Measurements from ENCODE around the gene NXNL2.
A peak's percentile ranks its signal among the peaks of the same experiment; 100 is the strongest.

The NXNL2 gene

DNA sequence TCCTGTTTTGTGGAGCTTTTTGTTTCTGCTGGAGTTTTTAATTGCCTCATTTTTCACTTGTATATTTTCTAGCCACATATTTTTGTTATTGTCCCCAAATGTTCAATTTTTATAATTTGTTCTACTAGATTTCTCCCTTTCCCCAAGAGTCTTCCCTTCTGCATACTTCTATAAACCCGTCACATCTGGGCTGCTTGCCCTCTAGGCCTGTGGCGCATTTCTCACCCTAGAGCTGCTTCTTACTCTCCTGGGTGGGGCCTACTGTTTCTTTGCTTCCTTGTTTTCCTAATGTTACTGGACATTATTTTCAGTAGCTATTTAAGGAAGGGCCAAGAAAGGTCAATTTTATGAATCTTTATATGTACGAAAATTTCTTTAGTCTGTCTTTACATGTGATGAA, 51.5 kb downstream of the NXNL2 start:
- H3K4me3 ChIP-seq (replicated peaks; ENCODE audit: low read depth, low read length), result no peak overlapping the region
- DNase-seq (ENCODE audit: extremely low read depth, low read depth), result no peak
- TF ChIP-seq, protein P1, sequence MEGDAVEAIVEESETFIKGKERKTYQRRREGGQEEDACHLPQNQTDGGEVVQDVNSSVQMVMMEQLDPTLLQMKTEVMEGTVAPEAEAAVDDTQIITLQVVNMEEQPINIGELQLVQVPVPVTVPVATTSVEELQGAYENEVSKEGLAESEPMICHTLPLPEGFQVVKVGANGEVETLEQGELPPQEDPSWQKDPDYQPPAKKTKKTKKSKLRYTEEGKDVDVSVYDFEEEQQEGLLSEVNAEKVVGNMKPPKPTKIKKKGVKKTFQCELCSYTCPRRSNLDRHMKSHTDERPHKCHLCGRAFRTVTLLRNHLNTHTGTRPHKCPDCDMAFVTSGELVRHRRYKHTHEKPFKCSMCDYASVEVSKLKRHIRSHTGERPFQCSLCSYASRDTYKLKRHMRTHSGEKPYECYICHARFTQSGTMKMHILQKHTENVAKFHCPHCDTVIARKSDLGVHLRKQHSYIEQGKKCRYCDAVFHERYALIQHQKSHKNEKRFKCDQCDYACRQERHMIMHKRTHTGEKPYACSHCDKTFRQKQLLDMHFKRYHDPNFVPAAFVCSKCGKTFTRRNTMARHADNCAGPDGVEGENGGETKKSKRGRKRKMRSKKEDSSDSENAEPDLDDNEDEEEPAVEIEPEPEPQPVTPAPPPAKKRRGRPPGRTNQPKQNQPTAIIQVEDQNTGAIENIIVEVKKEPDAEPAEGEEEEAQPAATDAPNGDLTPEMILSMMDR (IDR thresholded peaks at IDR 0.05; ENCODE audit: low read depth, low read length, missing control alignments), result no peak

DNA sequence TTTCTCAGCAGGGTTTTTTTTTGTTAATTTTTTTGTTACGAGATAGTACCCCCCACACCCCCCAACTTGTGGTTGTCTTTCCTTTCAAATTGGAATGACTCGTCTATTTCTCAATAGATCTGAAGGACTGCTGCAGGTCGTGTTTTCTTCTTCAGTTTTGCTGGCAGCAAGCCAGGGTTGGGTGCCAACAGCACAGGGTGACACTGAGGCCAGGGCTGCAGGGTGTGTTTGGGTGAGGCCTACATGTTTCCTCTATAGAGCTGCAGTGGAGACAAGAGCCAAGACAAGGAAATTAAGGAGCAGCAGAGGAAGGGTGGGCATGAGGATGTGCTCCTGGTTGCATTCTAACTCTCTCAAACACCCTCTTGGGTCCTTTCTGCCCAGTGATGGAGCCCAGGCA, 52.2 kb downstream of the NXNL2 start:
- H3K4me3 ChIP-seq (replicated peaks; ENCODE audit: low read depth, low read length), result no peak overlapping the region
- no peak for DNase-seq (ENCODE audit: extremely low read depth, low read depth)
- TF ChIP-seq, protein P1 (IDR thresholded peaks at IDR 0.05; ENCODE audit: low read depth, low read length, missing control alignments), result no peak

DNA sequence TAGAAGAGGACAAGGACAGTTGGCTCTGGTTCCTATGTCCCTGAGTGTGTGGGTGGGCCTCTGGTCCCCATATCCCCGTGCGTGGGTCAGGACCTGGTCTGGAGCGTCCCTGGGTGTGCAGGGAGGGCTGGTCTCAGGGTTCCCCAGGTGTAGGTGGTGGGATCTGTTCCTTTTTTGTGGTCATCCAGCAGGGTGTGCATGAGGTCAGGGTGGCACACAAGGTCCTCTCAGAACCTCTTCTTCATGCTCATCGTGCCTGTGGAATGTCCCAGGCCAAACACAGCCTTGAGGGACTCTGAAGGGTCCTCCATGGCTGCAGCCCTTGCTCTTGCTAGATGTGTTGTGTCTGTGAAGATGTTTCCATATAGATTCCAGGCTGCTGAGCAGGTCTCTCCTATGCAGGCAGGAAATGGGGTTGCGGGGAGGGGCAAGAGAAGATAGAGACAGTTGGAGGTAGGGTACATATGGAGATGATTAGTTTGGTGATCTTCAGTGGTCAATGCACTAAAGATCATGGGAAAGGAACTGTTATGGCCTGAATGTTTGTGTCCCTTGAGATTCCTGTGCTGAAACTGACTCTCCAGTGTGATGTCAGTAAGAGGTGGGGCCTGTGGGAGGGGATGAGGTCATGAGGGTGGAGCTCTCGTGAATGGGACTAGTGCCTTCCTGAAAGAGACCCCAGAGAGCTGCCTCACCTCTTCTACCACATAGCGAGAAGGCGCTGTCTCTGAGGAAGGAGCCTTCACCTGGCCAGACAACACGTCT, 53.1 kb downstream of the NXNL2 start:
- DNase-seq (ENCODE audit: extremely low read depth, low read depth), result no peak
- TF ChIP-seq, protein P1 (IDR thresholded peaks at IDR 0.05; ENCODE audit: low read depth, low read length, missing control alignments), result no peak
- H3K4me3 ChIP-seq (replicated peaks; ENCODE audit: low read depth, low read length), result no peak overlapping the region

DNA sequence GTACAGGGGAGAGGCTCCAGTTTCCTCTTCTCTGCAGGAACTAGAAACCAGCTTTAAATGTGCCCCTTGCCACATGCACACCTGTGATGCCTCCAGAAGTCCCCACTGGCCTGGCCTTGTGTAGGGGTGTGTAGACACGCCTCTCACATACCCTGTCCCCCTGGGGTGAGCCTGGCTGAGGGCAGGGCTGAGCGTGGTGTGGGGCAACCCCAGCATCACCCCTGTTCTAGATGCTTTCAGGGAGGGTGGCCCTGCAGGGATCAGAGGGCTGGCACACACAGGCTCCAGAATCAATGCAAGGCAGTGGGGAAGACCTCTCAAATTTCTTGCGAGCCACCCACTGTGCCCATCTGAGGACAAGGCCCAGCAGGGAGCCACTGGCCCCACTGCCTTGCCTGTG, 54.7 kb downstream of the NXNL2 start:
- TF ChIP-seq, protein P1 (IDR thresholded peaks at IDR 0.05; ENCODE audit: low read depth, low read length, missing control alignments), result no peak

DNA sequence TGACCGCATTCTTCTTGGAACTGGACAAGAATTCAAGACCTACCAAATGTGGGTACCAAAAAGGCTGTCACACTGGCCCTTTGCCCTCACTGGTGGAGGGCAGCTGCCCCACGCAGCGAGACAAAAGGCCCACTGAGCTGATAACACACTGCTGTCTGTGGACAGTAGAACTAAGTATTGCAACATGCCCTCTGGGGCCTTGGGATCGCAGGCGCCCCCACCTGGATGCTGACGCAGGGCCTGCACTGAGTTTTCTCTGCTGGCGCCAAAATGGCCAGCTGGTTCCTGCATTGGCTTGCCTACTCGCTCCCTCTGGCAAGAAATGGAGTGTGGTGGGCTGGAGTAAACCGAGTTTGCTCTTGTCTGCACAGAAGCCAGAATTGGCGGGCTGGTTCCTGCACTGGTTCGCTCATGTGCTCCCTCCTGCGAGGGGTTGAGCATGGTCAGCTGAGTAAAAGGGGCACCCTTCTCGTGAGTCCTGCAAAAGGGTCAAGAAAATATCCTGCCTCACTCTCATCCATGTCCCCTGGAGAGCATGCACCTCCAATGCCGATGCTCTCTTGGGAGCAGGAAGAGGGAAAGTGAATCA, 55.7 kb downstream of the NXNL2 start:
- DNase-seq (ENCODE audit: extremely low read depth, low read depth), result no peak
- H3K4me3 ChIP-seq (replicated peaks; ENCODE audit: low read depth, low read length), result no peak overlapping the region
- TF ChIP-seq, protein P1 (IDR thresholded peaks at IDR 0.05; ENCODE audit: low read depth, low read length, missing control alignments), result no peak

More for the DNA sequence above, 54.7 kb downstream of the NXNL2 start:
- H3K4me3 ChIP-seq (replicated peaks; ENCODE audit: low read depth, low read length), result no peak overlapping the region
- DNase-seq (ENCODE audit: extremely low read depth, low read depth), result no peak

DNA sequence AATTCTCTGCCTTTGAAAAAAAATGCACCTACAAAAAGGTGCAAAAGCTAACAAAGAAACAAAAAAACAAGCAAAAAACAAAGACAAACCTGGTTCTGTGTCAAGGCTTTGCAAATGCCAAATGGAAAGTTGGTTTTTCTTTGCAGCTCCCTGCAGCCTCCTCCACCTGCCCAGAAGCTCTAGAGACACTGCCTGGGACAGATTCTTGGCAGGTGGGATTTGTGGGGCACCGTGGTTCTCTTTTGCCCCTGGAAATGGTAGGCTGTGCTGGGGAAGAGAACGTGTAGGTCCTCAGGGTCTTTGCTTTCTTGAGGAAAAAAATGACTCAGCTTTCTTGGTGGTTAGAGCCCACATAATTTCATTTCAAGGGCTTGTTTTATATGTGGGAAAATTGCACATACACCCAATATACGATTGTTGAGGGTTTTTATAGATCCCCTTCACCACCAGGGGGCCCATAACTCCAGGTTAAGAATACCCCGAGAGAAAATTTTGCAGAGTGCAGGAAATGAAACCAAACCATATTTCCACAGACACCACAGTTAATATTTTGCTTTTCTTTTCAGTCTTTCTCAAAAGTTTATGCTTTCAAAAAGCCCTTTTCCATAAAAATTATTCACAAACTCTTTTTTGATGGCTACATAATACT, 58.7 kb downstream of the NXNL2 start:
- TF ChIP-seq, protein P1 (IDR thresholded peaks at IDR 0.05; ENCODE audit: low read depth, low read length, missing control alignments), result peak; percentile 63
- H3K4me3 ChIP-seq (replicated peaks; ENCODE audit: low read depth, low read length), result no peak overlapping the region
- no peak for DNase-seq (ENCODE audit: extremely low read depth, low read depth)
